Cardiac fibroblast (primary cell): ENCODE measurements around the gene KRTAP12-2.

ENCODE experiments used
- DNase-seq, 2 donors: peaks; one replicate each; pipeline versions ENCODE4 v3.0.0 to v3.0.0-alpha.2; 2010; ENCODE audit warnings: low read depth in 2 of 2
- H3K4me3 ChIP-seq, 2 donors: replicated peaks in 1 of 2; 1 replicate in 1 of 2; 2 replicates in 1 of 2; pipeline ENCODE4 v1.5.1; 2011; ENCODE audit warnings: low read depth in 2 of 2, low read length in 2 of 2, mild to moderate bottlenecking in 2 of 2, moderate library complexity in 1 of 2
- CTCF ChIP-seq: IDR thresholded peaks from one replicate; pipeline ENCODE4 v1.5.1; 2011; ENCODE audit warnings: low read depth, mild to moderate bottlenecking, low read length, inconsistent platforms

KRTAP12-2 gene

GRCh38 chr21:44626673-44627143, 40.0 kb downstream of the KRTAP12-2 start, which contains the start of gene KRTAP10-9:
TSS of gene KRTAP10-9 (plus strand) at chr21:44627093. CDS start at chr21:44627172, 79 bp downstream.
- no peak for DNase-seq
- no peak for TF ChIP-seq CTCF
- no peak within 1 kb of the TSS for H3K4me3 ChIP-seq

- DNase-seq = no peak
- no peak overlapping the region for H3K4me3 ChIP-seq
- TF ChIP-seq CTCF = no peak
Observed at GRCh38 chr21:44626262-44626661, 40.5 kb downstream of the KRTAP12-2 start.

GRCh38 chr21:44625756-44626155, 41.0 kb downstream of the KRTAP12-2 start:
- H3K4me3 ChIP-seq = no peak overlapping the region
- no peak for TF ChIP-seq CTCF
- DNase-seq = no peak

- TF ChIP-seq CTCF = no peak
- H3K4me3 ChIP-seq = no peak overlapping the region
- no peak for DNase-seq
Observed at GRCh38 chr21:44623575-44623974, 43.2 kb downstream of the KRTAP12-2 start.

GRCh38 chr21:44619886-44620285, 46.8 kb downstream of the KRTAP12-2 start:
- TF ChIP-seq CTCF = no peak
- DNase-seq = no peak
- no peak overlapping the region for H3K4me3 ChIP-seq

- H3K4me3 ChIP-seq = no peak overlapping the region
- no peak for TF ChIP-seq CTCF
- no peak for DNase-seq
Observed at GRCh38 chr21:44618909-44619308, 47.8 kb downstream of the KRTAP12-2 start.

- DNase-seq = peak; percentile 4 to 30
- peak; percentile 29 for TF ChIP-seq CTCF
- H3K4me3 ChIP-seq = no peak overlapping the region
Observed at GRCh38 chr21:44618504-44618903, 48.2 kb downstream of the KRTAP12-2 start.
